DOHH2 (cell line): ENCODE measurements around the gene APBA3.

ENCODE experiments used
- CTCF ChIP-seq: fragments of 200-600 bp; sonication (generic); IDR thresholded peaks from one replicate; pipeline ENCODE4 v1.5.1; 2014; ENCODE audit warnings: antibody characterized with exemption, mild to moderate bottlenecking, low read depth, low read length; ENCODE audit not compliant: poor library complexity, severe bottlenecking
- EZH2phosphoT487 ChIP-seq: fragments of 200-600 bp; sonication (generic); IDR thresholded peaks from 2 replicates; pipeline ENCODE4 v1.6.1; 2017; ENCODE audit warnings: borderline replicate concordance, mild to moderate bottlenecking, antibody characterized with exemption, low read length, moderate library complexity, mixed read lengths

GRCh38 chr19:3771000-3771905 lies 9.8 kb upstream of the APBA3 start:
- TF ChIP-seq EZH2phosphoT487 (no peak), CTCF (no peak)
